Measurements from ENCODE around the gene ETV5. TPM values are rescaled to one million over a fixed set of nuclear protein-coding genes. Genes with fewer than 3 reads are reported as not detected.

Gene ETV5
- polyA plus RNA-seq, 3 donors = 0.07 to 1.2 (median 0.88) TPM

DNA sequence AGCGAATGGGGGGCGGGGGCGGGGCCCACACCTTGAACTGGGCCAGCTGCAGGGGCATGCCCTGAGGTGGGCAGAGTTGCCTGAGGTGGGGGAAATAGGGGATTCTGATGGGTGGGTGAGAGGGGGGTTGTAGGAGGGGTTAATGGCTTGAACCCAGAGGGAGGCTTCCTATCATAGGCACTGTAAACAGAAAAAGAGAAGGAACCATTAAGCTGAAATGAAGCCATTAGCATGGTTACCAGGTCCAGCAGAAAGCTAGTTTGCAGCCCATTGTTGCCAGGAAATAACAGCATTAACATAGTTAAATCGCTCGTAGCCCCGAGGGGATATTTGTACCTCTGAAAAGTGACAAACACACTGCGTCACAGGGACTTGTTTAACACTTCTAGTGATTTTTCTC, 29.0 kb downstream of the ETV5 start:
- H3K4me1 Mint-ChIP-seq = no peaks in the 10 kb centered on the region
- H3K27me3 Mint-ChIP-seq (ENCODE audit: low read depth in 3 of 3) = peaks cover 0 to 4% (median 2%) of the 10 kb centered on the region in 3 donors
- intact Hi-C loops (cut with micrococcal nuclease) = no loop called here

DNA sequence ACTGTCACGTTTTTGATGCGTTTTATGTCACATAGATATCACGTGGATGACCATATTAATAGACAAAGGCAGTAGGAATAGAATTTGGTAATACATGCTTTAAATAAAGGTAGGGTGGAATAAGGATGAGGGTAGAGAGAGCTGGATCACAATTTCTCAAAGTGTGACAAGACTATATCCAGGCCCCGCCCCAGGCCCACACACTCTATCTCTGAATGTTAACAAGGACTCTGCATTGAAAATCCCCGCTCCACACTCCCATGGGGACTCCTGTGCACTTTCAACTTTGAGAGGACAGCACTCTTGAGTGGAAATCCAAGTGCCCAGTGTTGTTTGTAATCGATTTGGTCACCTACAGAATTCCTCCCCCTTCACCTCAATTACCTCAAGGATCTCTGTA, 31.4 kb downstream of the ETV5 start:
- Histone ChIP-seq H3K36me3 (replicated peaks in 1 of 2; ENCODE audit: control insufficient read depth in 1 of 2, insufficient read depth in 2 of 2, low read length in 2 of 2) (no peaks in the 10 kb centered on the region), H3K4me2 (replicated peaks; ENCODE audit: extremely low read depth, low read length, poor library complexity, severe bottlenecking) (no peak overlapping the region), H3K9ac (ENCODE audit: insufficient read depth, low read length, poor library complexity, severe bottlenecking) (no peak overlapping the region), H3K79me2 (ENCODE audit: insufficient read depth, low read length) (no peaks in the 10 kb centered on the region), H3K27me3 (ENCODE audit: control insufficient read depth in 2 of 2, insufficient read depth in 2 of 2, low read length in 2 of 2) (no peaks in the 10 kb centered on the region), H3K4me3 (replicated peaks in 1 of 3; ENCODE audit: low read depth in 2 of 3, low read length in 3 of 3) (no peak overlapping the region), H3K4me1 (ENCODE audit: control insufficient read depth in 1 of 2, insufficient read depth in 2 of 2, low read length in 2 of 2) (no peaks in the 10 kb centered on the region), H3K27ac (ENCODE audit: low read depth in 1 of 2, low read length in 2 of 2) (no peak overlapping the region), H4K20me1 (ENCODE audit: insufficient read depth, low read length) (no peaks in the 10 kb centered on the region), H2AFZ (ENCODE audit: insufficient read depth, low read depth, low read length, poor library complexity, severe bottlenecking) (no peak overlapping the region), H3K9me3 (replicated peaks in 1 of 2; ENCODE audit: control insufficient read depth in 1 of 2, insufficient read depth in 1 of 2, low read length in 2 of 2) (peaks cover 0 to 3% of the 10 kb centered on the region in 2 donors)
- Mint-ChIP-seq H3K4me3 (no peak overlapping the region), H3K27me3 (ENCODE audit: low read depth in 3 of 3) (peaks cover 0 to 3% (median 2%) of the 10 kb centered on the region in 3 donors), H3K9me3 (peaks cover 0 to 5% (median 0%) of the 10 kb centered on the region in 7 donors), H3K27ac (no peak overlapping the region), H3K4me1 (no peaks in the 10 kb centered on the region), H3K36me3 (no peaks in the 10 kb centered on the region)
- no peak for DNase-seq
- intact Hi-C loops (cut with micrococcal nuclease) = no loop called here
- TF ChIP-seq, protein P1, sequence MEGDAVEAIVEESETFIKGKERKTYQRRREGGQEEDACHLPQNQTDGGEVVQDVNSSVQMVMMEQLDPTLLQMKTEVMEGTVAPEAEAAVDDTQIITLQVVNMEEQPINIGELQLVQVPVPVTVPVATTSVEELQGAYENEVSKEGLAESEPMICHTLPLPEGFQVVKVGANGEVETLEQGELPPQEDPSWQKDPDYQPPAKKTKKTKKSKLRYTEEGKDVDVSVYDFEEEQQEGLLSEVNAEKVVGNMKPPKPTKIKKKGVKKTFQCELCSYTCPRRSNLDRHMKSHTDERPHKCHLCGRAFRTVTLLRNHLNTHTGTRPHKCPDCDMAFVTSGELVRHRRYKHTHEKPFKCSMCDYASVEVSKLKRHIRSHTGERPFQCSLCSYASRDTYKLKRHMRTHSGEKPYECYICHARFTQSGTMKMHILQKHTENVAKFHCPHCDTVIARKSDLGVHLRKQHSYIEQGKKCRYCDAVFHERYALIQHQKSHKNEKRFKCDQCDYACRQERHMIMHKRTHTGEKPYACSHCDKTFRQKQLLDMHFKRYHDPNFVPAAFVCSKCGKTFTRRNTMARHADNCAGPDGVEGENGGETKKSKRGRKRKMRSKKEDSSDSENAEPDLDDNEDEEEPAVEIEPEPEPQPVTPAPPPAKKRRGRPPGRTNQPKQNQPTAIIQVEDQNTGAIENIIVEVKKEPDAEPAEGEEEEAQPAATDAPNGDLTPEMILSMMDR (IDR thresholded peaks at IDR 0.05) = no peak
- 100% methylated on average over 3 of the region's 6 CpGs for WGBS (ENCODE audit: insufficient coverage)

More for the DNA sequence above, 29.0 kb downstream of the ETV5 start:
- WGBS (ENCODE audit: insufficient coverage) = 100% methylated on average over 3 of the region's 7 CpGs
- H3K36me3 ChIP-seq (replicated peaks in 1 of 2; ENCODE audit: control insufficient read depth in 1 of 2, insufficient read depth in 2 of 2, low read length in 2 of 2) = no peaks in the 10 kb centered on the region
- Mint-ChIP-seq H3K36me3 (no peaks in the 10 kb centered on the region), H3K27ac (no peak overlapping the region), H3K9me3 (peaks cover 0 to 2% (median 0%) of the 10 kb centered on the region in 7 donors), H3K4me3 (no peak overlapping the region)
- no peaks in the 10 kb centered on the region for H3K27me3 ChIP-seq (ENCODE audit: control insufficient read depth in 2 of 2, insufficient read depth in 2 of 2, low read length in 2 of 2)
- TF ChIP-seq, protein P1 (IDR thresholded peaks at IDR 0.05) = no peak
- H4K20me1 ChIP-seq (ENCODE audit: insufficient read depth, low read length) = no peaks in the 10 kb centered on the region
- no peaks in the 10 kb centered on the region for H3K79me2 ChIP-seq (ENCODE audit: insufficient read depth, low read length)
- no peak overlapping the region for H3K9ac ChIP-seq (ENCODE audit: insufficient read depth, low read length, poor library complexity, severe bottlenecking)
- H3K4me1 ChIP-seq (ENCODE audit: control insufficient read depth in 1 of 2, insufficient read depth in 2 of 2, low read length in 2 of 2) = no peaks in the 10 kb centered on the region
- H3K9me3 ChIP-seq (replicated peaks in 1 of 2; ENCODE audit: control insufficient read depth in 1 of 2, insufficient read depth in 1 of 2, low read length in 2 of 2) = no peaks in the 10 kb centered on the region
- DNase-seq = no peak
- no peak overlapping the region for H3K4me2 ChIP-seq (replicated peaks; ENCODE audit: extremely low read depth, low read length, poor library complexity, severe bottlenecking)
- H2AFZ ChIP-seq (ENCODE audit: insufficient read depth, low read depth, low read length, poor library complexity, severe bottlenecking) = no peak overlapping the region
- H3K27ac ChIP-seq (ENCODE audit: low read depth in 1 of 2, low read length in 2 of 2) = no peak overlapping the region
- H3K4me3 ChIP-seq (replicated peaks in 1 of 3; ENCODE audit: low read depth in 2 of 3, low read length in 3 of 3) = no peak overlapping the region

Measured in CD14-positive monocyte (primary cell).